ENCODE data around the gene RALGAPA2.
A peak's percentile ranks its signal among the peaks of the same experiment; 100 is the strongest.

Gene RALGAPA2

DNA sequence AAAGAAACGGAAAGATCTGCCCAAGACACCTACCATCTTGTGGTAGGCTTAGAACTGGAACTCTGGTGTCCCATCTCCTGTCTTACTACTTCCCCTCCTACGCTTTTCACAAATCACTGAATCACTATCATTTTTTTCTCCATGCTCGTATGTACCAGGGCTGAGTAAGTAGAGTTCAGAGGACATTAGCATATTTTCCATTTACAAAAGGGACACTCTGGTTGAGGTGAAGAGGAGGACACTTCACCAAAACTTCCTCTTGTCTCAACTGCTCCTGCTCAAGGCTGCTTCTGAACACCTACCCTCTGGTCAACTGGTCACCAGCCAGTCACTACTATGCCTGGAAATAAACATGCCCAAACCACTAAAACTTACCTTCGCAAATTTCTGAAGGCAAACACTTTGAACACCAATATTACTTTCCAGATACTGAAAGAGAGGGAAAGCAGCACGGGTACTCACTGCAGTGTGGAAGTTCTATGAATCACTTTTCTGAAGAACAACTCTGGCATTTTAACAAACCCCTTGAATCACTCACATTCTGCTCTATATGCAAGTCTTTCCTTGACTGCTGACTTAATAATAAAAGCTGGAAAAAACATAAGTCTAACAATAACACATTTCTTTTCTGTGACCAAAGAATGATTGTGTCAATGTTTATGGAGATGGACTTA lies 221.2 kb downstream of the RALGAPA2 start:
- DNase-seq, result no peak

DNA sequence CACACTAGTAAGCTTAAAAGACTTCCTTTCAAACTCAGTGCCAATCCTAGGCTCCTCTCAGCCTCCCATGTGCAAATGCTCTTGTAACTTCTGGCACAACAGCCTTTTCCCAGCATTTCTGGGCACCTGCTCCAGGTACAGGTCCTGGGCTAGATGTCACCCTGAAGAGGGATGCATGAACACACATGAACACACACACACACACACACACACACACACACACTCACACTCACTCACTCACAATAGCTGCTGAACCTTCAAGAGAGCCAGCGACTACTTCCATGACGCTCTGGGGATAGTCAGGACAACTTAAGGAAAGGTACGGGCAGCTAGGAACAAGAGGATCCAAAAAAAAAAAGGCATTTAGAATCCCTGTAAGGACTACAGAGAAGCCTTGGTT lies 221.8 kb downstream of the RALGAPA2 start:
- DNase-seq, result no peak

- no peak for DNase-seq
These were observed 222.6 kb downstream of the RALGAPA2 start for GRCh38 chr20:20489648-20490341.

- no peak for DNase-seq
These were observed 223.4 kb downstream of the RALGAPA2 start for GRCh38 chr20:20489054-20489453.

- no peak for DNase-seq
These were observed 224.1 kb downstream of the RALGAPA2 start for GRCh38 chr20:20488388-20488787.

DNA sequence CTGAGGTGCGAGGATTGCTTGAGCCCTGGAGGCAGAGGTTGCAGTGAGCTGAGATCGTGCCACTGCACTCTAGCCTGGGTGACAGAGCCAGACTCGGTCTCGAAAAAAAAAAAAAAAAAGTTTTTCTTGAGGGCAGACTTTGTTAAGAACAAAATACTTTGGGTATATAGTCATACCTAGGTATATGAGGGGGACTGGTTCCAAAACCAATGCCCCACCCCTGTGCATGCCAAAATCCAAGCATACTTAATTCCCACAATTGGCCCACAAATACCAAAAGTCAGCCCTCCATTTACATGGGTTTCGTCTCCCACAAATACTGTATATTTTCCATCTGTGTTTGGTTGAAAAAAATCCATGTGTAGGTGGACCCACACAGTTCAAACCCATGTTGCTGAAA lies 224.6 kb downstream of the RALGAPA2 start:
- no peak for DNase-seq

- no peak for DNase-seq
These were observed 229.1 kb downstream of the RALGAPA2 start for GRCh38 chr20:20483328-20483727.

DNA sequence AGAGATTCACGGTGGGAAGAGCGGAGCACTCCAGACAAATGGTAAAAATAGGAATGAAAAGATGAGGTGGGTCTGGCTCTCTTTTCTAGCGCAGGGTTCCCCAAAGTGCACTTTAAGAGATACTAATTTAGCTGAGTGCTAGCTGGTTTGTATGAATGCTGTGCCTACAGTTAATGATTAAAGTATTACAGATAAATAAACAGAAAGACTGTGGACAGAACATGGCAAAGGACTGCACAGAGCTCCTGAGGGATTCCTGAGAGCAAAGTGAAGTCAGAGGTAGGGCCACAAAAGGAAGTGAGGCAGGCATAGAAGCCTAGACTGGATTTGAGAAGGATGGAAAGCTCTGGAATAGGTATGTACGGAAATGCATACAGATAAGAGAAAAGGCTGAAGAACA lies 230.0 kb downstream of the RALGAPA2 start:
- DNase-seq, result no peak

GRCh38 chr20:20480689-20481088 lies 231.8 kb downstream of the RALGAPA2 start:
- no peak for DNase-seq

GRCh38 chr20:20480126-20480525 lies 232.3 kb downstream of the RALGAPA2 start:
- no peak for DNase-seq

GRCh38 chr20:20477444-20478041 lies 234.9 kb downstream of the RALGAPA2 start:
- DNase-seq, result no peak

GRCh38 chr20:20476504-20476903 lies 235.9 kb downstream of the RALGAPA2 start:
- DNase-seq, result no peak

- DNase-seq, result no peak
These were observed 238.8 kb downstream of the RALGAPA2 start for GRCh38 chr20:20473657-20474056.

DNA sequence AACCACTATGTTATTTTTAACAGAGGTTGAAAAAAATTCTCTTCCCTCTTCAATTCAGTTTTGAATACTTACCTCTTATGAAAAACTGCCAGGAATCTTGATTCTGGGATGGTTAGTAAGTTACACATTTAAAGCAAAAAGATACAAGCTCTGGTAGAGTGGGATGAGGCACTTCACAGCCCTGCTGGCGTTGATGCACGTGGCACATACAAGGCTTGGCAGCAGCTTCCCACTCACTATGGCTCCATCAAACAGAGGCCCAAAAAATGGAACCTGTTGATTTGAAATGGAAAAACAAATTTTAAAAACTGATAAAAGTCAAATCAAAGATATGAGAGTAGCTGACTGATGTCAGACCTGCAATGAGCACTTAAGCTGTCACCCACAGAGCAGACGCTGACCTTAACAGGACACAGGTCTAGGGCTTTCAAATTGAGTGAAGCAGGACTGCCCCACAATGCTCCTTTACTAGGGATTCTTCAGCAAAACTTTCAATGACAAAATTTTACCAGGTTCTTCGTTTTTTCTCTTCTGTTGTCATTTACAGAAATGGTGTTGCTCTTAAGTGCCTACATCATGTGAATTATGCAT lies 239.7 kb downstream of the RALGAPA2 start:
- no peak for DNase-seq

GRCh38 chr20:20466341-20466879 lies 246.0 kb downstream of the RALGAPA2 start:
- DNase-seq, result no peak

DNA sequence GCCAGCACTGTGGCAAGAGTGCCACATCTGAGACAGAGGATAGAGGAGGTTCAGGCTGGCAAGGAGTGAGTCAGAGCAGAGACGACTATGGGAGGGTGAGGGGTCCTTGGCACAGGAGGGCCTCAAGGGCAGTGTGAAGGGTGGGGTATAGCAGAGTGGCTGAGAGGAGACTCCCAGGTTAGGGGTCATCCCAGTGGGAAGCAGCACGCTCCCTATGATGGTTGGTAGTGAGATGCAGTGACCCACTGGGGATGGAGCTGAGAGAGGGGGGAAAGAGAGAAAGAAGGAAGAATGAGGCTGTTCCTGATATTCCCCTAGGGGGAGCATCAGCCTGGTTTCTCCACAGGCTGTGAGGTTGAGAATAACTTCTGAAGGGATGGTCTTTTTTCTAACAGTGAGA lies 247.2 kb downstream of the RALGAPA2 start:
- peak; percentile 66 for DNase-seq

- DNase-seq, result no peak
These were observed 248.5 kb downstream of the RALGAPA2 start for GRCh38 chr20:20463933-20464374.

- DNase-seq, result no peak
These were observed 250.3 kb downstream of the RALGAPA2 start for GRCh38 chr20:20462185-20462584.

DNA sequence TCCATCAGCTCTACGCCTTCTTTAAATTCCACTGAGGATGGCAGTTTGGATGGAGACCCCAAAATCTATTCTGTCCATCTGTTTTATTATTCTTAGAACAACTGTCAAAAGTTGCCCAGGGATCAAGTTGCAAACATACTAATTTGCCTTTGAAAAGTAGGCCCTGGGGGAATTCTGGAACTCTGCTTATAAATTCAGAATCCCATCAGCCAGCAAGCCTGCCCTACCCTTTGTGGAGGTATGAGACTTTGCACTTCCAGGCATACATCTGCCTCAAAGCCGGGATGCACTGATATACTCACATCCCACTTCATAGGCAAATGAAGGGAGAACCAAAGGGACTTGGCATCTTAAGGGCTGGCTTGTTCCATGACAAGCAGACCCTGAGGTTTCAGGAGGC lies 250.9 kb downstream of the RALGAPA2 start:
- DNase-seq, result peak; percentile 45

GRCh38 chr20:20459726-20460125 lies 252.7 kb downstream of the RALGAPA2 start:
- no peak for DNase-seq

GRCh38 chr20:20457392-20458126 lies 254.9 kb downstream of the RALGAPA2 start:
- DNase-seq, result no peak

DNA sequence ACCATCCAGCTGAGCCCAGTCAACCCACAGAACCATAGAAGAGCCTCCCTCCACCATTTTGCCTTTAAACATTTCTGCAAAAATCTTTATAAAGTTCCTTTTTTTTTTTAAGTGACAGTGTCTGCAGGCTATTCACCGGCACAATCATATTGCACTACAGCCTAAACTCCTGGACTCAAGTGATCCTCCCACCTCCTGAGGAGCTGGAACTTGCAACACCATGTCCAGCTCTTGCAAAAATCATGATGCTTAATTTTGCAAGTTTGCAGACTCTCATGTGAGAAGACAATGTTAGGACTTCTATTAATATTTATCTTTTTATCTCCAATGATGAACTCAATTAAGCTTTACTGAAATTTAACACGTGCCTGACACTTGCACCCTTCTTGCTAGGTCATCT lies 255.7 kb downstream of the RALGAPA2 start:
- DNase-seq, result no peak

GRCh38 chr20:20455926-20456325 lies 256.5 kb downstream of the RALGAPA2 start:
- no peak for DNase-seq

Measured in NCI-H1694 (cell line).